IPS-NIHi11 (cell line): ENCODE results near the gene OR9A2.

Experiments used
- DNase-seq: peaks from one replicate; pipeline ENCODE4 v3.0.0; 2012; ENCODE audit warnings: mixed read lengths, low spot score

The OR9A2 gene

GRCh38 chr7:143027032-143027431 is at the start of gene OR9A2:
TSS of gene OR9A2 (minus strand) at chr7:143027132. CDS start at chr7:143027132, 0 bp downstream.
- DNase-seq, result no peak

- DNase-seq, result no peak
These were observed 47.2 kb upstream of the OR9A2 start for GRCh38 chr7:143074141-143074540.

- no peak for DNase-seq
These were observed 46.6 kb upstream of the OR9A2 start for GRCh38 chr7:143073556-143073955.

GRCh38 chr7:143069912-143070500 is 43.1 kb upstream of the OR9A2 start:
- DNase-seq, result no peak

GRCh38 chr7:143068446-143068845 is 41.5 kb upstream of the OR9A2 start:
- DNase-seq, result no peak

GRCh38 chr7:143063741-143064140 is 36.8 kb upstream of the OR9A2 start:
- DNase-seq, result no peak

GRCh38 chr7:143055754-143056153 is 28.8 kb upstream of the OR9A2 start:
- no peak for DNase-seq

GRCh38 chr7:143054621-143055020 is 27.7 kb upstream of the OR9A2 start:
- DNase-seq, result no peak

- DNase-seq, result no peak
These were observed 25.1 kb upstream of the OR9A2 start, which contains the start of gene OR6V1 for GRCh38 chr7:143052041-143052440. TSS of gene OR6V1 (plus strand) at chr7:143052341. CDS start at chr7:143052341, 0 bp downstream.

GRCh38 chr7:143050931-143051330 is 24.0 kb upstream of the OR9A2 start:
- no peak for DNase-seq

GRCh38 chr7:143049362-143049761 is 22.4 kb upstream of the OR9A2 start:
- no peak for DNase-seq

- no peak for DNase-seq
These were observed 21.9 kb upstream of the OR9A2 start for GRCh38 chr7:143048827-143049226.

- no peak for DNase-seq
These were observed 20.4 kb upstream of the OR9A2 start for GRCh38 chr7:143047326-143047725.

GRCh38 chr7:143046426-143046851 is 19.5 kb upstream of the OR9A2 start:
- no peak for DNase-seq

- no peak for DNase-seq
These were observed 16.5 kb upstream of the OR9A2 start for GRCh38 chr7:143043391-143043790.

GRCh38 chr7:143042790-143043271 is 15.9 kb upstream of the OR9A2 start:
- no peak for DNase-seq

GRCh38 chr7:143042159-143042789 is 15.3 kb upstream of the OR9A2 start:
- no peak for DNase-seq

GRCh38 chr7:143041346-143041745 is 14.4 kb upstream of the OR9A2 start:
- DNase-seq, result no peak

- DNase-seq, result no peak
These were observed 13.3 kb upstream of the OR9A2 start for GRCh38 chr7:143040209-143040715.

GRCh38 chr7:143038635-143039034 is 11.7 kb upstream of the OR9A2 start:
- no peak for DNase-seq

GRCh38 chr7:143027683-143028082 is 751 bp upstream of the OR9A2 start:
- no peak for DNase-seq

- DNase-seq, result no peak
These were observed 1.6 kb downstream of the OR9A2 start for GRCh38 chr7:143025371-143025770.

GRCh38 chr7:143023047-143023446 is 3.9 kb downstream of the OR9A2 start:
- DNase-seq, result no peak

GRCh38 chr7:143018931-143019330 is 8.0 kb downstream of the OR9A2 start:
- no peak for DNase-seq
